NCI-H345 treated with DMSO at 0.1 percent for 48 hours (cell line): ENCODE results near the gene CAPZB.

Experiments used
- DNase-seq: peaks from one replicate; lab custom pipeline; 2025; ENCODE audit not compliant: unreplicated experiment; lab: John Stamatoyannopoulos, UW

CAPZB gene

DNA sequence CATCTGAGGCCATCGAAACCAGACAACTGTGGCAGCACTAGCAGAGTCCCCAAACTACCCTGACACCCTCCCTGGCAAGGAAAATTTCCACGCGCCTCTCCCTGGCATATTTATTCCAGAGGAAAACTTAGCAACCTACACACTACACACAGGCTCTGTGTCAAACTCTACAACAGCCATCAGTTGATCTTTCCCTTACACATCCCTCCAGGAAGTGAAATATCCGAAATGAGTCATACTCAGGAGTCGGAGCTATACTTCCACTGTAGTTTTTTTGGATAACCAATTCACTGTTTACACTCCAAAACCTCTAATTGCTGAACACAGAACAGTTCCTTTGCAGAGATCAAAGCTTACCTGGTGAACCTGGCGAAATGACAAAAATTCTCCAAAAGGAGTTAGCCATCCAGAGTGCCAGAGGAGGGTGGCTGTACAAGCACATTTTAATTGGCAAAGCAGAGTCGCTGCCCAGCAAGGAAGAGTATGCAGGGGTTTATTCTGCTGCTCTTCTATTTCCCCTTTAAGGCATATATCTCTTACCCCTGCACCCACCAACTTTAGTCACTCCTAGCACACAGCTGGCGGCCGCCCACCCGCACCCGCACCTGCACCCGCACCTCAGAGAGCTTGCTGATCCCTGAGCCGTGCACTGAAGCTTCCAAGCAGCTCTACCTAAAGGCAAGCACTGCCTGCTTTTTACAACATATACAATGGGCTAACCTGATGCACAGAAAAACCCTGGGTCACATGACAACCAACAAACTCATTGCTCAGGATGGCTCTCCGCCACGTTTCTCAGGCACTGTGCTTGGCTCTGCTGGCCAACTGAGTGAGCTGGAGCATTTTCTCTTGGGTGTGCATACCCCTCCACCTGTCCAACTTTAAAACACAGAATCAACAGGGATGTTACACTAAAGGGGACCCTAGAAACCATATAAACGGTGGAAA, 54.9 kb downstream of the CAPZB start:
- no peak for DNase-seq

DNA sequence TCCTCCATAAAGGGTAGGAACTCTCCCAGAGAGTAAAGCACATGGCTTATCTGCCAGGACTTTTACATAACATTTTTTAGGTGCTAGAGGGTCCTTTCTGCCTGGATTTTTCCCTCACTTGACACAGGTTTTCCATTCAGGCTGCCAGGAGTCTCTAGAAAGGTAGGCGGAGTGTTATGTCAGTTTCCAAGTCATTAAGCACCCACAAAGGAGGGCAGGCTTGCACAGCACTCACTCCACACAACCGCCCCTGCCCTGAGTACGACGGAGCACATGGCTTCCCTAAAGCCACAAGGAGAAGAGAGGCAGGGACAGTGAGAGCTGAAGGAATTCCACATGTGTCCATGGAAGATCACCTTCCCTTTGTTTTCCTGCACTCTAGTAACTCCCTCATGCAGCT, 55.7 kb downstream of the CAPZB start:
- peak; percentile 32 for DNase-seq

DNA sequence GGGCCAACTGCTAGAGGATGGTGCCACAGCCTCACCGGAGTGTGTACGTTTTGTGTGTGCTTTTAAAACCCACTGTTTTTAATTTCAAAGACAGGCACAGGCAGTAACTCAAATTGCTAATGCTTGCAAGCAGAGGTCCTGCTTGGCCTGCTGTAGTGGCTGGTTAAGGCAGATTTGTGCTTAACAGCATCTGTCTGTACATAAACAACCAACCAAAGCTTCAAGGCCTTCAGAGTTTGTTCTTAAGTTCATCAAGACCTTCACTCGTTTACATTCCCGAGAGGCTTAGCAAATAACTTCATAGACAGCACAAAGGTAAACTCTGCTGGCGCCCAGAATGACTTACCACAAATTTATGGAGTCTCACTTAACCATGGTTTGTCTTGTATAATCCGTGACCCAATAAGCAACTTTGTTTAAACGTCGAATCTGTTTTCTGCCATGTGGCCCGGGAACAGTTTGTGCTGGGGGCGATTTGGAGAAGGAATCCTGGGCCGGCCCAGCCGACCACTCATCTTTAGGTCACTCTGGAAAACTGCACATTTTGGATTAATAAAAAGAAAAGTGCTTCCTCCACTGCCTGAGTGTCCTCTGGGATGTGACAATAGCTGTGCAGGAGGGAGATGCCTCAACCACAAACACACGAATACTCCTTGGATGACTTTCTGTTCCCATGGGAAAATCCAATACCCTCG, 58.1 kb downstream of the CAPZB start:
- DNase-seq = no peak

DNA sequence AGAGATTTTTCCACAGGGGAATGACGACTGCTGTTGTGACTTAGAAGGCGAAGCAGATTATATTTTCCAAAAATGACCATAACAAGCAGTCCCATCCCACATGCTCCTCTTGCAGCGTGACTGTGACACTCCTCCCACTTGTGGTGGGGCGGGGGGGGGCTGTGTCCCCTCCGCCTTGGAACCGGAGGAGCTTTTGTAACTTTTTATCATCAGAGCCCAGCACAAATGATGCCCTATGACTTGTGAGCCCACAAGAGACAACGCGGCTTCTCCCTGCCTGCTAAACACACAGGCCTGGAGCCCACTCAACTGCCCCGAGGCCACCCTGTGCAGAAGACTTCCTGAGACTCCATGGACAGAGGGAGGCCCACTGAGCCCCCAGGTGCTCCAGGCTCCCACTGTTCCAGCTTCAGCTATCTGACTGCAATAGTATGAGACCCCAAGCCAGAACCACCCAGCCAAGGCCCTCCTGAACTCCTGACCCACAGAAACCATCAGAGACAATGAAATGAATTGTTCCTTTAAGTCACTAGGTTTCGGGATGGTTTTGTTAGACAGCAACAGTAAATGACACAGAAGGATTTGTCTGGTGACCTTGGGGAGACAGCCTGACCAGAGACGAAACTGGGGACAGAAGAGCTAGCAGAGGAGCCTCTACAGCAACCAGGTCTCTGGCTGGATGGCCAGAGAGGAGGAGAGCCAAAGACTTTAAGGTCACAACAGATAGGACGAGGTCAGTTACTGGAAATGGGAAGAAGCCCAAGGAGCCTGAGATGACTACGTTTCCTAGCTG, 58.8 kb downstream of the CAPZB start:
- DNase-seq = no peak

DNA sequence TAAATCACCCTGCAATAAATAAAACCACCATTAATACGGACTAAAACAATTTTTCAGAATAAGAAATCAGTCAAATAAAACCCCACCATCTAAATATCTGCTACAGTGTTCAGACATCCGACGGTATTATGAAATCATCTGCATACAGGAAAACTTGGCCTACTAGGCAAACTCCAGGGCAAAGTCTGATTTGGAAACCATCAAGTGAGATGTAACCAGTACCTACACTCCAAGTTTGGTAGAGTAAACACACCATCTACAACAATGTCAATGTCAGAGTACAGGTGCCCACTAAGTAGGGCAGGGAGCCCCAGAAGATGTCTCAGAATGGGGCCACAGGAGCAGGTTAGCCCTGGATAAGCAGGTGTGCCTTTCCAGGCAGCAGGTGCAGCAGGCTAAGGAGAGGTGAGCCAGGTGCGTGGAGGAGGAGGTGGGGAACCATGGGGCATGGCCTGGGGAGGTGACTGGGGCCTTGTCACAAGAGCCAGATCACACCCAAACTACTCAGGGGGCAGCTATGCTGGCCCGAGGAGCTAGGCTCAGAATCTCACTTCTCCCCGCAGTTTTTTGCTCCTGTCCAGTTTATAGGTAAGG, 59.6 kb downstream of the CAPZB start:
- DNase-seq = no peak

DNA sequence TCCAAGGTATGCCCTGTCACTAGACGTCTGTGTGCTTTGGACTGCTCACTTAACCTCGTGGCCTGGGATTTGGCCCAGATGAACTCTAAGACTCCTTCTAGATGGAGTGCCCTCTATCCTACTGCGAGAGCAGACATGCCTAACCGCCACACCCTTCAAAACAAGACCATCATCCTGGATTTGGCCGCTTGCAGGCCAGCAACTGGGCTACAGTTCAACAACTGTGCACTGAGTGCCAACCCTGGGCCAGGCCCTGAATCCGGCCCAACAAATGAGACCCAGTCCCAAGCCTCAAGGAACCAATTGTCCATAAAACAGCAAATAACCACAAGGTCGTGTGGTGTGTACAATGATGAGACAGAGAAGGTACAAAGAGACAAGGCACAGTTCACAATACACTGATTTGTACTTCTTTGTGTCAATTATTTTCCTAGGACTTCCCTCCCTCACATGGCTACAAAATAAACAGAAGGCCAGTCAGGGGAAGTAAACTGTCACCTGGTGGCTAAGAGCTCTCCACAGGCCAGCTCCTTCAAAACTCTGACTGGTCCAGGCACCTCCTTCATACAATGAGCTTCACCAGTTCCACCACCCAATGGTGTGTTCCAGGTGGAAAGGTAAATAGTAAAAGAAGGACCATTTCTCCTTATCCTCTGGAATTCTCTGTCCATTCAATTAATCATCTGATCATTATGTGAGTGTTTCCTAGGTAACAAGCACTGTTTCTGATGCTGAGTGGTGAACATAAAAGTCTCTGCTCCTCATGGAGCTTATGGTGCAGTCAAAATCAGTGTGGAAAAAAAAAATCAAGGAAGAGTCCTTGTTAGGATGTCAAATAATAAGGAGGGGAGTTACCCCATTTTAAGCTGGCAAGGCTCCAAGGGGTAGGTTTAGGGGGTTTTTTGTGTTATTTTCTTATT, 60.4 kb downstream of the CAPZB start:
- peak; percentile 63 for DNase-seq

DNA sequence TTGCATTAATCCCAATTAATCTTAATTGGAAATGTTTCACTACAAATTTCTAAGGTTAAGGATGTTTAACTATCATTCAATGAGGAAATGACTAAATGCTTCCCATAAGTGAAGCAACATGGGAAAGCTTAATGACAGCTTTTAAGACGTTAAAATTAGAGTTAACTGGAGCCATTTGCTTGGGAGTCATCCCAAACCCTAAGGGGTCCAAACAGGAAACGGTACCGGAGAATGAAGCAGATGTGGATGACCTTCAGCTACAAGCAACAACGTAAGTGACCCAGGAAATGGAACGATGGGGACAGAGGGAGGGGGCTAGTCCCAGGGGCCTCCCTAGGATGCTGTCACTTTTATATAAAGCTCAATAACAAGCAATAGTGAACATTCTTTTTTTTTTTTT, 62.2 kb downstream of the CAPZB start:
- no peak for DNase-seq

DNA sequence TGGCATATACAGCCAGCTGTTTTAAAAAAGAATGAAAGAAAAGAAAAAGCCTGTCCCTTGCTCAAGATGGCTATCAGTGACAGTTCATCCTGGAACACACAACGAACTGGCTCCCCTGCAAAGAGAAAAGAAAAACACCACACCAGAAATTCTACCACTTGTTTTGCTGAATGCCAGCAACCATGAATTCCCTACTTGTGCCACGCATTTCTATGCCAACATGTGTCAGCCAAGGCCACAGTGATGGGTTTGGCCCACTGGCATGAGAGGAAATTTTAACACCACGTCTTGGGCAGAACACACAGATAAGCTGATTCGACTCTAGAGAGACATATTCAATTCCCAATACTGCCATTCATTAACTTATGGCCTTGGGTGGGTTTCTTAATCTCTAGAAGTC, 64.0 kb downstream of the CAPZB start:
- no peak for DNase-seq

DNA sequence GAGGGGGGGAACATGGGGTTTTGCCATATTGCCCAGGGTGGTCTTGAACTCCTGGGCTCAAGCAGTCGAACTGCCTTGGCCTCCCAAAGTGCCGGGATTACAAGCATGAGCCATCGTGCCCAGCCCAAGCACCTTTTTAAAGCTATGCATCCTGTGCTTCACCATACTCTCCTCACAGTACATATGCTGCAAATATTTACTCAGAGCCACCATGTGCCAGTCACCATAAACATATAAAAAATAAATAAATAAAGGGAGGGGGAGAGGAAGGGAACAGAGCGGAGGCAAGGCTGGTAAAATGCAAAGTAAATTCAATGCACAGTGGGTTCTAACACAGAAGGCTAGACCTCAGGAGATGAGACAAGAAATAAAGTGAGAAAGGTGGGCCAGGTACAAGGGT, 64.7 kb downstream of the CAPZB start:
- DNase-seq = no peak

DNA sequence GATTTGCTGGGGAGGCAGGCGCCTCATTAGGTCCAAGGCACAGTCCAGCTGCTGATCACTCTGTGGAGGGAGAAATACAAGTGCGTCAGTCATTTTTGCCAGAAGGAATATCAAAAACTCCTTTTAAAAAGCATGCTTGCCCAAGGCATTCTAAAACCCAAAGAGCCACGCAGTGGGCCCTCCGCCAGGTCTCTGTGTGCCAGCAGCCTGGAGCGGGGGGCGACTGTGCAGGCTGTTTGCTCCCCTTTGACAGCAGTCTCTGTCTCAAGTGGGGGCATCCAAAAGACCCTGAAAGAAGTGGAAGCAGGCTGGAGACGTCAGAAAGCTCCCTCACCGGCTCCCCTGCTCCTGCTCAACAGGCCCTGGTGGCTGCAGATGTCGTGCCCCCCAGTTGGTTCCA, 65.6 kb downstream of the CAPZB start:
- DNase-seq = no peak

DNA sequence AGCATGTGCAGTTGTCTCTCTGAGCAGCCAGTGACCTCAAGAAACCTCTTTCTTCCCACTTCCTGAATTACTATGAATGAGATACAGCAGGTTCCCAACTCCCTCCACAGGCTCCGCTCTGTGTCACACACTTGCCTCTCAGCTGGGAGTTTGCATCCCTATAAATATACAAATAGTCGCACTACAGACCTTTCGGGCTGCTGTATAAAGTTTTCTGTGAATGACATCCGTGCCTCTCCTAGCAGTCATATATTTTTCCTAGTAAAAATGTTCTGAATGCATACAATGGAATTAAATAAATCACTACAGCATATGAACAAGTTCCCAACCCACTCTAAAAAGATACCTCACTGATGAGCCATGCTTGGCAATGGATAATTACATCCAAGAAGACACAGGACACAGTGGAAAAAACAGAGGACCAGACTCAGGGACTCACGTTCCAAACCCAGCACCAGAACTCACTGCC, 66.8 kb downstream of the CAPZB start:
- DNase-seq = no peak

DNA sequence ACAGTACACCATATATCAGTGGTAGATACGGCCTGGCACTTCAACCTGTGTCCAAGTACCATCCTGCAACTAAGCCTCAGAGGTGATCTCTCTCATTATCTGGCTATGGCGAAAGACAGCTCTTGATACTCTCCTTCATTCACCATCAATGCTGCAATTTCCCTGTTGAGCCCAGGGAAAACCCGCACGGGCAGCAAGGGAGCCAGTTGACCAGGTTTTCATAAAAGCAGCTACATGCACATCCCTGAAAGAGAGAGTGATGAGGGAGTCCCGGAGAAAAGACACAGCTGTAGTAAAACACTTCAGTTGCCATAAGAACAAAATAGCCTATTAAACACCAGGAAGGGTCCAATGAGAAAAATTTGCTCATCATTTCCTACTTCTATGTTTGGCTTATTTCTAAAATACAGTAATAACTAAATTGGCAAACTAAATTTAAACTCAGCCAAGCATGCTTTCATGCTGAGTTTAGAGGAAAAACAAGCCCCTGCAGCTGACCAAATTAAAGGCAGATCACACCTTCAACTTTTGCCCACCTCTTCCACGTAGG, 68.3 kb downstream of the CAPZB start:
- no peak for DNase-seq

DNA sequence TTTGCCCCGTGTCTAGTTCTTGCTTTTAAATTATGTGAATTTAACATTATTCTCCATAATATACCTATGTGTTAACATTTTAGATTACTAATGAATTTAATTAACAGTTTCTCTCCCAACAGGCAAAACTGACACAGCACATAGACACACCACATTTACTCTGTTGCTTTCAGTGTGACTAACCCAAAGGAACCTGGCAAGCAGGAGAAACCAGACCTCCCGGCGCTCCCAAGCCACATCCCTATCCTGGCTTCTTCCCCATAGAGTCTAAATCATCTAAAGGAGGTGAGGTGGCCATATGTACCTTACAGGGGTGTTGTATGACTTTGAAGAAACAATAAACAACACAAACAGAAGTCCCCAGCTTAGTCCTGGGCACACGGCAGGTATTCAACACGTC, 69.2 kb downstream of the CAPZB start:
- DNase-seq = no peak

DNA sequence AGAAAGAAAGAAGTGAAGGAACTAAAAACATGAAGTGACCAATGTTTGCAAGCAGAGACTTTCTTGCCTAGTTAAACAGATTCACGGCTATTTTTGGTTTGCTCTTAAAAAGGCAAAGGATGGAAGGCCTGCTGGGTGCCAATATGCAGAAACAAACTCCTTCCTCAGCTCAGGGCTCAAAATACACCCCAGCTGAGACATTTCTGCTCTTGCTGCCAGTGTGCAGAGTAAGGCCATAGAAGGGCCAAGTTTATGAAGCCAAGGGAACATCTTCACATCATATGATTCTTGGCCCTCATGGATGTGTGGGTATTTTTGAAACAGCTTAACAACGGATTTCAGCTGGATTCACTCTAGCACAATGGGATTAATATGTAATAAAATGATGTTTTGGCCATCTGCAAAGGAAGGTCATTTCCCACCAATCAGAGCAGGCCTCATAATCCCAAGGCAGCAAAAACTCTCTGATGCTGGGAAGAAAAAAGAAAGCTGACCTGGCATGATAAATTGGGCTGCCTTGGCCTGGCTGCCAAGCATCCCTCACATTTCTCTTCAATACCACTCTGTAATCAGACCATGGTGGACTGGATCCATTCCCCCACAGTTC, 70.7 kb downstream of the CAPZB start:
- no peak for DNase-seq

DNA sequence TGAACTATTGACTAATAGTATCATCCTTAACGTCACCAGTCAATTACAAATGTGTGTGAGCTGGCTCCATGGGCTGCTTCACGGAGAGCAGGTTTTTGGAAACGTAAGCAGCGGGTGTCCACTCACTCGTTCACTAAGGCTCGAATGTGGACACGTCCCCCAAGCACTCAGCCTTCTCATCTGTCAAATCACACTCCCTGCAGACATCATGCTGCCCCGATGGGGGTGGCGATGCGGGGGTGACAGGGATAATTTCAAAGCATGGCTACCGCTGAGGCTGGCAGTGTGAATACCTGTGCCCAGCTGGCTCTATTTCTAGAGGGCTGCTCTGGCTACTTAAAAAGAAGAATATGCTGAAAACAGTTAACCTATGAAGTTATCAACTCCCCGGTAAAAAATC, 71.3 kb downstream of the CAPZB start:
- no peak for DNase-seq

DNA sequence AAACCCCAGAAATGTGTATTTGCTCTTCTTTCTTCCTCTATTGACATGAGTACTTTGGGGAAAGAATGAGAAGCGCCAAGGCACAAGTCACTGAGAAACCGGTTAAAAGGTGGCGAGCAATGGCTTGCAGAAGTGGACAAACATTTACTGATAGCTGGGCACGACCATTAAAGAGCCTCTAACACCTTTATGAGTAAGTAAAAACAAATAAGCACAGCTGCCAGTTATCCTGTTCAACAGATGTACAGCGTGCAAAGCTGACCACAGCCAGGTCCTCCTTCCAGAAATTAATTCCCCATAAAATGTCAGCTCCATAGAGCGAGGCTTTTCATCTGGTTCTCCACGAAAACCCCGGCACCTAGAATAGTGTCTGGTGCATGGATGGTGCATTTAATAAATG, 72.7 kb downstream of the CAPZB start:
- no peak for DNase-seq

DNA sequence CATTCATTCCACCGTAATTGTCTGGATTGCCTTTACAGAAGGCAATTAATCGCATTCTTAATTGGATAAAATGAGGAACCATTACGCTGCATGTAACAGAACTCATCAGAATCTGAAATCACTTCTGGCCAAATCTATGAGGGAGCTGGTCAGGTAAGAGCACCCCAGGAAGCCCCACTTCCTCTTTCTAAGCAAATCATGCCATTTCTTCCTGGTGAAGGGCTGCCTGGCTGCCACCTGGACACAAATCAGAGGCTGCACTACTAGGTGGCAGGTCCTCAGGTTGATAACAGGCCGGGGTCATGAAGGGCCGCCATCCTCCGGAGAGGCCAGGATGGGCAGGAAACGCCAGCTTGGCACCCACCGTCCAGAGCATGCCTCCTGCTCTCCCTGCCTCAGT, 73.7 kb downstream of the CAPZB start:
- DNase-seq = no peak

DNA sequence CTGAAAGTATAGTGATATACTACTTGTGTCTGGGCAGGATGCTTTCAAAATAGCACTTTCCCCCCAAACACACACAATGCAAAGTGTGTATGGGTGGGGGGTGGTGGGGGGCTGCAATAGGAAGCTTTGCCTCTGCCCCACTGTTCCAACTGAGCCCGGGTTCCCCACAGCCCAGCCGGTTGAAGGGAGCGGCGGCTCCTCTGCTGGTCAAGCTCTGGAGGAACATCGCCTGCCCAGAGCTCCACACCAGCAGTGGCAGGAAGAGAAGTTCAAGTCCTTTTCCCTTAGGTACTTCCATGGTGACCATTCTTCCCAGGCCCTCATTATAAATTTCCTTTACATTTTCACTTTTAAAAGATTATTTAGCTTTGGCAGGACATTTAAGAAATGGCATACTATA, 74.9 kb downstream of the CAPZB start:
- no peak for DNase-seq
